ENCODE results near the gene IFIT1. TPM values are rescaled to one million over a fixed set of nuclear protein-coding genes. Genes with fewer than 3 reads are reported as not detected.

Gene IFIT1
- total RNA-seq, 4 donors from 2014 or later, result 1.1 to 18.5 (median 9.4) TPM

DNA sequence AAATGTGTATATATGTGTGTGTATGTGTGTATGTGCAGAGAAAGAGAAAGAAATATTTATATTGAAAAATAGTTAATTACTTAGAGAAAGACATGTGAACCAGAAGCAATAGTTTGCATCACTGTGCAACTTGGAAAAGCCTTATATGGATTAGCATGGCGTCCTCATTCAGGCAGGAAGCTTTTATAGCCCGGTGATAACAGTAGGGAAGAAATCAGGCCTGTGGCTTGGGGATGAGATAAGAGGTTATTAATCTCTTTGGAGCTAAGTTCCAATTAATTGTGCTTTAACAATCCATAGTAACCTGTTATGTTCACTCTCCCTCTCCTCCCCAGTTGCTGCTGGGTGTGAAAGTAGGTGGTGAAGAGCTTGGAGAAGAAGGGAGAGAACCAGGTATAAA lies 58.5 kb downstream of the IFIT1 start:
- Histone ChIP-seq H3K27me3 (no peaks in the 10 kb centered on the region), H3K27ac (no peak overlapping the region), H3K4me1 (no peaks in the 10 kb centered on the region), H3K9me3 (no peaks in the 10 kb centered on the region), H3K4me3 (no peak overlapping the region), H3K36me3 (no peaks in the 10 kb centered on the region)
- DNase-seq, result no peak
- intact Hi-C loops (cut with DNase I; ENCODE audit: low total_unique reads), result no loop called here
- in situ Hi-C loops (cut with MboI; ENCODE audit: low pct_ligation_motif_present in 1 of 4, low pct_unique_long_range_greater_than_20kb in 1 of 4, low sequenced_read_pairs in 3 of 4), result no loop called here
- WGBS, 2 donors (ENCODE audit: low coverage in 1 of 2), result 88% methylated on average over 2 of the region's 2 CpGs; no CpG with 5 or more reads in 1 of the 2 donors
- TF ChIP-seq POLR2A (IDR thresholded peaks at IDR 0.05), result no peak
- TF ChIP-seq, protein P1, sequence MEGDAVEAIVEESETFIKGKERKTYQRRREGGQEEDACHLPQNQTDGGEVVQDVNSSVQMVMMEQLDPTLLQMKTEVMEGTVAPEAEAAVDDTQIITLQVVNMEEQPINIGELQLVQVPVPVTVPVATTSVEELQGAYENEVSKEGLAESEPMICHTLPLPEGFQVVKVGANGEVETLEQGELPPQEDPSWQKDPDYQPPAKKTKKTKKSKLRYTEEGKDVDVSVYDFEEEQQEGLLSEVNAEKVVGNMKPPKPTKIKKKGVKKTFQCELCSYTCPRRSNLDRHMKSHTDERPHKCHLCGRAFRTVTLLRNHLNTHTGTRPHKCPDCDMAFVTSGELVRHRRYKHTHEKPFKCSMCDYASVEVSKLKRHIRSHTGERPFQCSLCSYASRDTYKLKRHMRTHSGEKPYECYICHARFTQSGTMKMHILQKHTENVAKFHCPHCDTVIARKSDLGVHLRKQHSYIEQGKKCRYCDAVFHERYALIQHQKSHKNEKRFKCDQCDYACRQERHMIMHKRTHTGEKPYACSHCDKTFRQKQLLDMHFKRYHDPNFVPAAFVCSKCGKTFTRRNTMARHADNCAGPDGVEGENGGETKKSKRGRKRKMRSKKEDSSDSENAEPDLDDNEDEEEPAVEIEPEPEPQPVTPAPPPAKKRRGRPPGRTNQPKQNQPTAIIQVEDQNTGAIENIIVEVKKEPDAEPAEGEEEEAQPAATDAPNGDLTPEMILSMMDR (IDR thresholded peaks at IDR 0.05), result no peak
- TF ChIP-seq POLR2AphosphoS5 (IDR thresholded peaks at IDR 0.05), result no peak
- no peak for TF ChIP-seq EP300 (IDR thresholded peaks at IDR 0.05; ENCODE audit: low read depth)

DNA sequence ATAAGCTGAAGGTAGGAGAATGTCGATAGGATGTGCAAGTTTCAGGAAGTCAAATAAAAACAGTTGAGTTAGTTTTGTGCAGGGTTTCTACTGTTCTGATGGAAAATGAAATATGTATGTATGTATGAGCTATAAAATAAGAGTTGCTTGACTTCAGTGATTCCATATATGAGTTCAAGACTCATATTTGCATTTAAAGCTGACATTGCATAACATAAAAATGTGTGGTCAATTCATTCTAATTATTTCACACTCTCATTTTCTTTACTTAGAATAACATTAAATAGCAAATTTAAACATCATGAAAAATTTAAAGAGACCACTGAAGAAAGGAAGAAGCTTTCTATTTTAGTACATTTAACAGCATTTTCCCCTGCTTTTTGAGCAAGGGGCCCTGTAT lies 59.8 kb downstream of the IFIT1 start:
- 50 to 53% methylated on average over 1 of the region's 1 CpG for WGBS, 2 donors (ENCODE audit: low coverage in 1 of 2)
- no peak for TF ChIP-seq POLR2AphosphoS5 (IDR thresholded peaks at IDR 0.05)
- TF ChIP-seq, protein P1 (IDR thresholded peaks at IDR 0.05), result no peak
- TF ChIP-seq EP300 (IDR thresholded peaks at IDR 0.05; ENCODE audit: low read depth), result no peak
- no peak for TF ChIP-seq POLR2A (IDR thresholded peaks at IDR 0.05)
- in situ Hi-C loops (cut with MboI; ENCODE audit: low pct_ligation_motif_present in 1 of 4, low pct_unique_long_range_greater_than_20kb in 1 of 4, low sequenced_read_pairs in 3 of 4) (no loop called here), intact Hi-C loops (cut with DNase I; ENCODE audit: low total_unique reads) (no loop called here)
- Histone ChIP-seq H3K4me1 (no peaks in the 10 kb centered on the region), H3K27me3 (no peaks in the 10 kb centered on the region), H3K36me3 (no peaks in the 10 kb centered on the region), H3K4me3 (no peak overlapping the region), H3K9me3 (no peaks in the 10 kb centered on the region), H3K27ac (no peak overlapping the region)
- DNase-seq, result no peak

- WGBS, 2 donors (ENCODE audit: low coverage in 1 of 2), result 70 to 78% methylated on average over 1 of the region's 1 CpG
- TF ChIP-seq, protein P1 (IDR thresholded peaks at IDR 0.05), result no peak
- TF ChIP-seq POLR2AphosphoS5 (IDR thresholded peaks at IDR 0.05) (no peak), POLR2A (IDR thresholded peaks at IDR 0.05) (no peak)
- Histone ChIP-seq H3K4me1 (no peaks in the 10 kb centered on the region), H3K9me3 (no peaks in the 10 kb centered on the region), H3K36me3 (no peaks in the 10 kb centered on the region), H3K4me3 (no peak overlapping the region), H3K27me3 (no peaks in the 10 kb centered on the region), H3K27ac (no peak overlapping the region)
- intact Hi-C loops (cut with DNase I; ENCODE audit: low total_unique reads), result no loop called here
- in situ Hi-C loops (cut with MboI; ENCODE audit: low pct_ligation_motif_present in 1 of 4, low pct_unique_long_range_greater_than_20kb in 1 of 4, low sequenced_read_pairs in 3 of 4), result no loop called here
- DNase-seq, result no peak
These were observed 62.3 kb downstream of the IFIT1 start for GRCh38 chr10:89454561-89455347.

Other genes with a start within 250 kb of the IFIT1 start
- gene CH25H, start 185.3 kb upstream of the IFIT1 start, total RNA-seq, result 1 to 10 TPM in 2 of 4 donors, not detected in 2; 1.1 to 2.1 TPM
- gene LIPA, start 140.8 kb upstream of the IFIT1 start, total RNA-seq, result 10 to 100 TPM in 3 of 4 donors, 1 to 10 TPM in 1; 3.6 to 23.8 (median 12.1) TPM
- gene IFIT2, start 90.6 kb upstream of the IFIT1 start, total RNA-seq, result 1 to 10 TPM in 2 of 4 donors, under 1 TPM in 2; 0.20 to 7.0 (median 2.3) TPM
- 1 to 10 TPM in 2 of 4 donors, under 1 TPM in 1, not detected in 1; 0.20 to 7.8 (median 5.1) TPM for gene IFIT3, start 64.6 kb upstream of the IFIT1 start, total RNA-seq
- gene IFIT1B, start 14.6 kb upstream of the IFIT1 start, total RNA-seq, result not detected
- 10 to 100 TPM in 3 of 4 donors, 1 to 10 TPM in 1; 1.5 to 12.5 (median 11.2) TPM for gene IFIT5, start 21.9 kb downstream of the IFIT1 start, total RNA-seq
- 1 to 10 TPM in 1 of 4 donors, under 1 TPM in 2, not detected in 1; 0.27 to 7.6 (median 0.48) TPM for gene SLC16A12, start 143.0 kb downstream of the IFIT1 start, total RNA-seq

Measured in transverse colon (tissue), 4 donors.